Fibroblast of villous mesenchyme (primary cell): ENCODE results near the gene TNK2. TPM values are rescaled to one million over a fixed set of nuclear protein-coding genes. Genes with fewer than 3 reads are reported as not detected.

ENCODE experiments used
- DNase-seq: peaks from one replicate; pipeline ENCODE4 v3.0.0-alpha.2; 2010; ENCODE audit warnings: low read depth
- H3K4me3 ChIP-seq: 2 replicates; pipeline ENCODE4 v1.5.1; 2011; ENCODE audit warnings: low read depth, mild to moderate bottlenecking, low read length
- total RNA-seq: library from RNA; depleted of rRNA; stranded (reverse); fragments of >200 nt; gene quantifications from 2 replicates; pipeline ENCODE4 v1.2.3, GENCODE V29; 2012
- TF ChIP-seq, protein P1 (sequence below): IDR thresholded peaks from 2 replicates; pipeline ENCODE4 v1.5.1; 2012; ENCODE audit warnings: low read depth, mild to moderate bottlenecking, low read length; ENCODE audit not compliant: insufficient read depth

The TNK2 gene
- total RNA-seq, 1 donor = 12.1 TPM

DNA sequence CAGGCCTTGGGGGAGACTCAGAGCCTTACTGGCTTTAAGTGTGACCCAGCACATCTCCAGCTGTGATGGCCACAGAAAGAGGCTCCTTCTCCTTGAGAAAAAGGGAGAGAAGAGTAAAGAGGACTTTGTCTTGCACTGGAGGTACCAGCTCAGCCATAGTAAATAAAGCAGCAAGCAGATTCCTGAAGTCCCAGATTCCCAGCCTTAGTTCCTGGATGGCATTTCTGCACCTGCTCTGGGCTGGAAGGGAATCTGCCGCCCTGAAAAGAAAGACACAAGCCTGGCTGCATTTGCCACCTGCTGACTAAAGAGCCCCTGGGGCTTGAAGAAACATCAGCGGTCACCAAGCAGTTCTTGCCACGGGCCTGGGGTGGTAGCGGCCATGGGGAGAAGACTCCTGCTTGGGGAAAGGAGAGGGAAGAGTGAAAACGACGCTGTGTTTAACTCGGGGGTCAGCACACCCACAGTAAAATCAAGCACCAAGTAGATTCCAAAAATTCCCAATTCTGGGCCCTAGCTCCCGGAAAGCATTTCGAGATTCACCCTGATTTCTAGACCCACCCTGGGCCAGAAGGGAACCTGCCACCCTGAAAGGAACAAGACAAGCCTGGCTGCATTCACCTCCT lies 24.2 kb upstream of the TNK2 start:
- H3K4me3 ChIP-seq = no peak overlapping the region
- TF ChIP-seq, protein P1, sequence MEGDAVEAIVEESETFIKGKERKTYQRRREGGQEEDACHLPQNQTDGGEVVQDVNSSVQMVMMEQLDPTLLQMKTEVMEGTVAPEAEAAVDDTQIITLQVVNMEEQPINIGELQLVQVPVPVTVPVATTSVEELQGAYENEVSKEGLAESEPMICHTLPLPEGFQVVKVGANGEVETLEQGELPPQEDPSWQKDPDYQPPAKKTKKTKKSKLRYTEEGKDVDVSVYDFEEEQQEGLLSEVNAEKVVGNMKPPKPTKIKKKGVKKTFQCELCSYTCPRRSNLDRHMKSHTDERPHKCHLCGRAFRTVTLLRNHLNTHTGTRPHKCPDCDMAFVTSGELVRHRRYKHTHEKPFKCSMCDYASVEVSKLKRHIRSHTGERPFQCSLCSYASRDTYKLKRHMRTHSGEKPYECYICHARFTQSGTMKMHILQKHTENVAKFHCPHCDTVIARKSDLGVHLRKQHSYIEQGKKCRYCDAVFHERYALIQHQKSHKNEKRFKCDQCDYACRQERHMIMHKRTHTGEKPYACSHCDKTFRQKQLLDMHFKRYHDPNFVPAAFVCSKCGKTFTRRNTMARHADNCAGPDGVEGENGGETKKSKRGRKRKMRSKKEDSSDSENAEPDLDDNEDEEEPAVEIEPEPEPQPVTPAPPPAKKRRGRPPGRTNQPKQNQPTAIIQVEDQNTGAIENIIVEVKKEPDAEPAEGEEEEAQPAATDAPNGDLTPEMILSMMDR = no peak
- no peak for DNase-seq

DNA sequence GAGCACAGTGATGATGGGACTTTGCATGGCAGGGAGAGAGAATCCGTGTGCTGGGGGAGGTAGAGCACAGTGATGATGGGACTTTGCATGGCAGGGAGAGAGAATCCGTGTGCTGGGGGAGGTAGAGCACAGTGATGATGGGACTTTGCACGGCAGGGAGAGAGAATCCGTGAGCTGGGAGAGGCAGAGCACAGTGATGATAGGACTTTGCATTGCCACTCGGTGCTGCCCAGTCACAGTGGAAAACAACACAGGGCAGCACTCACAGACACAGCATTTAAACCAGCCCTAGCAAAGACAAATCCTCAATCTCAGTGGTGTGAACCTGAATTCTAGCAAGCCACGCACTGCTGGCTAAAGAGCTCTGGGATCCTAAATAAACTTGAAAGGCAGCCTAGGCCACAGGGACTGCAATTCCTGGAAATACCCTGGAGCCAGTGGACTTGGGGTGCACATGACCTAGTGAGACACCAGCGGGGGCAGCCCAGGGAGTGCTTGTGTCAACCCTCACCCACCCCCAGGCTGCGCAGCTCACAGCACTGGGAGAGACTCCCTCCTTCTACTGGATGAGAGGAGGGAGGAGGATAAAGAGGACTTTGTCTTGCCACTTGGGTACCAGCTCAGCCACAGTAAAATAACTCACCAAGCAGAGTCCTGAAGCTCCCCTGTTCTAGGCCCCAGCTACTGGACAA lies 23.4 kb upstream of the TNK2 start:
- H3K4me3 ChIP-seq = no peak overlapping the region
- no peak for DNase-seq
- TF ChIP-seq, protein P1 = no peak

DNA sequence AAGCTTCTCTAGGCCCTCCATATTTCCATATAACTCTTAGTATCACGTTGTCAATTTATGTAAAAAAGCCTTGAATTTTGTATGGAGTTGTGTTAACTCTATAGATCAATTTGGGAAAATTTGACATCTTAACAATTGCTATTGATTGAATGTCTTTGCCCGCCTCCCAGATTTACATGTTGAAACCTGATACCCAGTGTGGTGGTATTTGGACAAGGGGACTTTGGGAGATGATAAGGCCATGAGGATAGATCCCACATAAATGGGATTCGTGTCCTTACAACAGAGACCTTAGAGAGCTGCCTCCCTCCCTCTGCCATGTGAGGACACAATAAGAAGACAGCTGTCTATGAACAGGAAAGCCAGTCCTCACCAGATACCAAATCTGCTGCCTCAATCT lies 21.1 kb upstream of the TNK2 start:
- TF ChIP-seq, protein P1 = no peak
- no peak for DNase-seq
- H3K4me3 ChIP-seq = no peak overlapping the region

DNA sequence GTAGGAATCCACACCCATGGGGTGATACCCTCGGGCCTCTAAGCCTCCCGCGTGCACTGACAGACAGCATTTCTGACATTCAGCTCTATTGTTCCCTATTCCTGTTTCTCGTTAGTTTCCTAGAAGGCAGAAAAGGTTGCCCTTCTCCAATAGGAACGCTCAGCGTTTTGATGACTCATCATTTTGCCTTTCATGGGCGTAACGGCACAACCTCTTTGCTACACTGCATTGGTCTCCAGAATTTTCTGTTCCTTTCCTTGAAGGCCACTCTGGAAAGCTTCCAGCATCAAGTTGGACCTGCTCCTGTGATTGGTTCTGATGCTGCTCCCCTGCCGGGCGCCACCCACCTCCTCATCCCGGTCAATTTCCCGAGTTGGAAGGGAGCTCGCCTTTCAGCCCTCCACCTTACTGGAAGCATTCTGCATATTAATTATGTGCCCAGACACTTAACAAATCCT lies 13.0 kb upstream of the TNK2 start:
- no peak overlapping the region for H3K4me3 ChIP-seq
- DNase-seq = no peak
- TF ChIP-seq, protein P1 = no peak

DNA sequence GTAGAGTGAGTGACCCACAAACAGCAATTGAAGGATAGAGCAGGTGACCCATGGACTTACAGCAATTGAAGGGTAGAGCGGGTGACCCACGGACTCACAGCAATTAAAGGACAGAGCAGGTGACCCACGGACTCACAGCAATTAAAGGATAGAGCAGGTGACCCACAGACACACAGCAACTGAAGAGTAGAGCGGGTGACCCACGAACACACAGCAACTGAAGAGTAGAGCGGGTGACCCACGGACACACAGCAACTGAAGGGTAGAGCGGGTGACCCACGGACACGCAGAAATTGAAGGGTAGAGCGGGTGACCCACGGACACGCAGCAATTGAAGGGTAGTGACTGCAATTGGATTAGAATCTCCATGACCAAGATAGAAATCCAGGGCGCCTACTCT lies 9.8 kb upstream of the TNK2 start:
- TF ChIP-seq, protein P1 = no peak
- H3K4me3 ChIP-seq = no peak overlapping the region
- DNase-seq = no peak

DNA sequence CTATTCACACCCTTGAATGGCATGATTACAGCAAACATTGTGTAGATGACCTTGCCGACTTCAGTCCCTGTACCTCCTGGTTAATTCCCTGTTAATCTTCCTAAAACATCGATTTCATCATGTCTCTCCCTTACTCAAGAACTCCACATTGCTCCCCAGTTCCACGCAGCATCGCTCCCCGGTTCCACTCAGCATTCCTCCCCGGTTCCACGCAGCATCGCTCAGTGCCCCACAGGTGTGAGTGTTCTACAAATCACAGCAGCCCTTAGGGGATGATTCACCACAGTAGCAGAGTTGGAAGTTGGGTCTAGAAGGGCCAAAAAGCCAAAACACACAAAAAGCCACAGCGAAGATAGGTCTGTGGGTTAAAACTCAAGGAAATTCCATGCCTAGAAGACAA lies 8.6 kb upstream of the TNK2 start:
- no peak overlapping the region for H3K4me3 ChIP-seq
- TF ChIP-seq, protein P1 = no peak
- no peak for DNase-seq
